ENCODE measurements around the gene POLD2.

POLD2 gene

DNA sequence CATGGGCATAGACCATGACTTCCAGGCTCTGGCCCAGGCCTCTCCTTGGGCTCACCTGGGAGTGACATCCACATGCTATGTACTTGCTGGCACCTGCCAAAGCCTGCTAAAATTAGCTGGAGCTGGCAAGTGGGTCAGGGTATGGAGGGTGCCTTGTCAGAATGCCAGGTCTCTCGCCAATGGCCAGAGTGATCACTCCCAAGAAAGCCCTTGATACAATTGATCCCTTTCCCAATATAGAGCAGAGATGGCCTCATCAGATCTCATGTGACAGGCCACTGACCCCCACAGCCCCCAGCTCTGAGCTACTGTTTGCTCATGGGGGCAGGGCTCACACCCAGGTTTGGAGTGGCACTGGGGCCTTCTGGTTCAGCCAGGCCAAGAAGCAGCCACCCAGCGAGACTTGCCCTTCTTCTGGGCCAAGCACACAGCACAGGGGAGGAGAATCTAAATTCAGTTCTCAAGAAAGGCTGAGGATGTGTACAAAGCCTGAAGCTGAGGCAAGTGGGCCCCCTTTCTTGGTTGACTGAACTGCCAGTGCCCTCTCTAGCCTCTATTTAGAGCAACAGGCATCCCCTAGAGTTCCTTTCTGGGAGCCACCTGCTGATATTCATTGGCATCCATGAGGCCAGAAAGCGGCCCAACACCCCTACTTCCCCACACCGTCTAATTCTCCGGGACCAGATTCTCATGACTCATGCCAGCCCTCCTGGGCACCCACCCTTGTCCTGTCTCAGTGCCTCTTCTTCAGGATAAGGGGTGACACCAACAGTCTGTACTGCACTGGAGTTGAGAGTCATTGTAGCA lies 36.7 kb upstream of the POLD2 start:
- no peaks in the 10 kb centered on the region for H4K20me1 ChIP-seq (ENCODE audit: insufficient read depth)
- no peaks in the 10 kb centered on the region for H3K36me3 ChIP-seq (ENCODE audit: insufficient read depth)
- H3K4me1 ChIP-seq (ENCODE audit: low read depth, poor library complexity, severe bottlenecking), result no peaks in the 10 kb centered on the region
- H3K4me3 ChIP-seq (IDR thresholded peaks at IDR 0.05; ENCODE audit: insufficient read depth, low read depth, low read length), result no peak overlapping the region
- TF ChIP-seq, protein P1, sequence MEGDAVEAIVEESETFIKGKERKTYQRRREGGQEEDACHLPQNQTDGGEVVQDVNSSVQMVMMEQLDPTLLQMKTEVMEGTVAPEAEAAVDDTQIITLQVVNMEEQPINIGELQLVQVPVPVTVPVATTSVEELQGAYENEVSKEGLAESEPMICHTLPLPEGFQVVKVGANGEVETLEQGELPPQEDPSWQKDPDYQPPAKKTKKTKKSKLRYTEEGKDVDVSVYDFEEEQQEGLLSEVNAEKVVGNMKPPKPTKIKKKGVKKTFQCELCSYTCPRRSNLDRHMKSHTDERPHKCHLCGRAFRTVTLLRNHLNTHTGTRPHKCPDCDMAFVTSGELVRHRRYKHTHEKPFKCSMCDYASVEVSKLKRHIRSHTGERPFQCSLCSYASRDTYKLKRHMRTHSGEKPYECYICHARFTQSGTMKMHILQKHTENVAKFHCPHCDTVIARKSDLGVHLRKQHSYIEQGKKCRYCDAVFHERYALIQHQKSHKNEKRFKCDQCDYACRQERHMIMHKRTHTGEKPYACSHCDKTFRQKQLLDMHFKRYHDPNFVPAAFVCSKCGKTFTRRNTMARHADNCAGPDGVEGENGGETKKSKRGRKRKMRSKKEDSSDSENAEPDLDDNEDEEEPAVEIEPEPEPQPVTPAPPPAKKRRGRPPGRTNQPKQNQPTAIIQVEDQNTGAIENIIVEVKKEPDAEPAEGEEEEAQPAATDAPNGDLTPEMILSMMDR (conservative IDR thresholded peaks at IDR 0.05; ENCODE audit: low read depth, low read length), result no peak
- no peaks in the 10 kb centered on the region for H3K27me3 ChIP-seq (ENCODE audit: insufficient read depth, low read depth)
- no peak overlapping the region for H2AFZ ChIP-seq (ENCODE audit: low read depth)
- no peaks in the 10 kb centered on the region for H3K79me2 ChIP-seq (ENCODE audit: insufficient read depth, low read depth)
- H3K27ac ChIP-seq, result no peak overlapping the region
- no peak overlapping the region for H3K4me2 ChIP-seq
- no peak overlapping the region for H3K9ac ChIP-seq

GRCh38 chr7:44158873-44159631 lies 35.7 kb upstream of the POLD2 start:
- H3K4me1 ChIP-seq (ENCODE audit: low read depth, poor library complexity, severe bottlenecking), result no peaks in the 10 kb centered on the region

GRCh38 chr7:44158096-44158872 lies 34.9 kb upstream of the POLD2 start:
- Histone ChIP-seq H3K27ac (no peak overlapping the region), H4K20me1 (ENCODE audit: insufficient read depth) (no peaks in the 10 kb centered on the region), H3K4me3 (IDR thresholded peaks at IDR 0.05; ENCODE audit: insufficient read depth, low read depth, low read length) (no peak overlapping the region), H3K4me2 (no peak overlapping the region), H2AFZ (ENCODE audit: low read depth) (no peak overlapping the region), H3K4me1 (ENCODE audit: low read depth, poor library complexity, severe bottlenecking) (no peaks in the 10 kb centered on the region), H3K79me2 (ENCODE audit: insufficient read depth, low read depth) (no peaks in the 10 kb centered on the region), H3K27me3 (ENCODE audit: insufficient read depth, low read depth) (no peaks in the 10 kb centered on the region), H3K36me3 (ENCODE audit: insufficient read depth) (no peaks in the 10 kb centered on the region), H3K9ac (no peak overlapping the region)
- TF ChIP-seq, protein P1 (conservative IDR thresholded peaks at IDR 0.05; ENCODE audit: low read depth, low read length), result no peak

More at GRCh38 chr7:44158873-44159631, 35.7 kb upstream of the POLD2 start:
- H3K4me3 ChIP-seq (IDR thresholded peaks at IDR 0.05; ENCODE audit: insufficient read depth, low read depth, low read length), result no peak overlapping the region
- H3K27me3 ChIP-seq (ENCODE audit: insufficient read depth, low read depth), result no peaks in the 10 kb centered on the region
- H2AFZ ChIP-seq (ENCODE audit: low read depth), result no peak overlapping the region
- TF ChIP-seq, protein P1 (conservative IDR thresholded peaks at IDR 0.05; ENCODE audit: low read depth, low read length), result no peak
- H4K20me1 ChIP-seq (ENCODE audit: insufficient read depth), result no peaks in the 10 kb centered on the region
- no peak overlapping the region for H3K9ac ChIP-seq
- H3K36me3 ChIP-seq (ENCODE audit: insufficient read depth), result no peaks in the 10 kb centered on the region
- no peak overlapping the region for H3K27ac ChIP-seq
- no peaks in the 10 kb centered on the region for H3K79me2 ChIP-seq (ENCODE audit: insufficient read depth, low read depth)
- H3K4me2 ChIP-seq, result no peak overlapping the region

Measured in KMS-11 (cell line).